Right hindlimb (tissue), 1 donor: ENCODE data around the gene PACRG.

Experiments used
- DNase-seq: peaks from one replicate; pipeline ENCODE4 v3.0.0-alpha.2; 2018

The PACRG gene

DNA sequence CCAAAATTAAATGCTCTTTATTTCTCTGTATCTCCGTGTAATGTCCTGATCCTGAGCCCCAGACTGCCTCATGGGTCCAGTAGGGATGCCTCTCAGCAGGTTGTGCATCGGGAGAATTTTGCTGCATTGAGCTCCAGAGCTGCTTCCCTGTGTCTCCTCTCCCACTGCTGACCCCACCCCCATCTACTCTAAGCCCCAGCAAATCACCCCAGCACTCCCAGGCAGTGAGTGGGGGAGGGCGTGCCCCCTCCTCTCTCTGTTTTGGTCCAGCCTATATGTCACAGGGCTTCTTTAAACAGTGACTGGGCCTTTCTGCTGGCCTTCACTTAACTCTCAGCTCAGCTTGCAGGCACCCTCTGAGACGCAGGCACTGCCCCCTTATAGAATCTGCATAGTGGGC lies 458.0 kb downstream of the PACRG start:
- no peak for DNase-seq

DNA sequence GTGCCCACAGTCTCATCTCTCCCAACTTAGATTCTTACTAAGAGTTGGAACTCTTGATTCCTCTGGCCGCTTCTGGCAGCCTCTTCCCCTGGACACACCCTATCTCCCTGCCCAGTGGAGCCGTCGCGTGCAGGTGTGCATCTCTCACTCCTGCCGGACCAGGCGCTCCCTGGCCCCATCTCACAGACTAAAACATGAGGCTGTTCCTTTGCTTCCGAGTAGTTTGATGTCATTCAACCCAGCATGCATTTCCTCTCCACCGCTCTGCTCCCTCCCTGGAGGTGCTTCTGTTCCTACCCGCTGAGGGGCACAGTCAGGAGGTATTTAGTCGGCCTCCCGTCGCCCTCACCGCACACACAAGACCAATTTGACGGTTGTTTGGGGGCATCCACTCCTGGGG lies 458.8 kb downstream of the PACRG start:
- DNase-seq = no peak

DNA sequence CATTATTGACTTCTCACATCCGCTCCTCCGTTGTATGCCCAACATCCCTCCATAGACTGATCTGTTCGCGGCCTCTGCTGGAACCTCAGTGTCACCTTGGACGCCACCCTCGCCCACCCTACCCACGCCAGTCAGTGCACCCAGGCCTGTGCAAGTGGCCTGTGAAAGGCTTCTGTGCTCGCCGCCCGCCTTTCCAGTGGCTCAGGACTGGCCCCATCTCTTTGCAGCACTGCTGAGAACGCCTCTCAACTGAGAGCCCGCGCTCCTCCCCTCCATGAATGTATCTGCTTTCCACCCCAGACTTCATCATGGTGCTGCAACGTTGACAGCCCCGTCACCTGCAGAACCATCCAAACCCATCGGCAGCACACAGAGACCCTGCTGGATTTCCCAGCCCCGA lies 459.4 kb downstream of the PACRG start:
- no peak for DNase-seq

DNA sequence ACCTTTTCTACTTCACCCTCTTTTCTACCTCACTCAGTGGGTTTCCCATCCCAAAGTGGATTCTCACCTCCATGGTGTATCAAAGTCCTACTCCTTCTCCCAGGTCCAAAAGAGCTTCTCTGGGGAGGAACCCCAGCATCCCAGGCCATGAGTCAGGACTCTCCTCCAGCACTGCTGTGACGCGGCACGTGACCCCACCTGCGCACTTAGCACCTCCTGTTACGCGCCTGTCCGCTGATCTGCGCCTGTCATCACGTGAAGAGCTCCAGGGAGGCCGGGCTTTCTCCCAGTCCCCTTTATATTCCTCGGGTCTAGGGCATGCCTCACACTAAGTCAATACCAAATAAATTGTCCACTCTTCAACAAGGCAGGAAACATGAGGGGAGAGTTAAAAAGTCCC lies 459.8 kb downstream of the PACRG start:
- DNase-seq = no peak

DNA sequence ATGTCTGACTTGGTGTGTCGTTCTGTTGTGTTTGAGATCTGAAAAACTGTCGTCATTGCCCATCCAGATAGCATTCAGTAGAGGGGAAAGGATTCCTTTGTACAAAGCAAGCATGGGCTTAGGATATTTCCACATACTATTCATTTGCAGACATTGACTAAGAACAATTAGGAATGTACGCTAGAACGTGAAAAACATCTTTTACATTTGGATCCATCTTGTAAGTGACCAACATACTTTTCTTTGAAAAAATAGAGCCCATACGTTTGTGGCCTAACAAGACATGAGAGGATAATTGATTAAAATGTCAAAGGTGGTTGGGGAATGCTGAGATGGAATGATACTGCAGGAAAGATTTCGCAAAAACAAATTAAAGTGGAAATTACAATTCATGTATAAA lies 461.0 kb downstream of the PACRG start:
- no peak for DNase-seq

DNA sequence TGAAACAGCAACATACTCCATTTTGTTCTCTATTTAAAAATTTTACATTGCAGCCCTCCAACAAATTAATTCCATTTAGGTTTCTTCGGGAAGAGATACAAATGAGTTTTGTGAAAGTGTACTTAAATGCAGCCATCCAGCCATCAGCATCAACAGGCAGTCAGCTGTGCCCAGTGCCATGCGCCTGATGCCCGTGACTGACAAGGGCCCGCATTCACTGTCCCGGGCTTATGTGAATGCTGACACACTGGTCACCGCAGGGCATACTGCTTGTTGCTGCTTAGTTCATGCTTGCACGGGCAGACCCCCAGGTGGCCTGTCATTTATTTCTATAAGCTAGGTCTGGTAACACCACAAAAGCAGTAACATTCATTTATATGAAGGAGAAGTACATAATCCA lies 461.8 kb downstream of the PACRG start:
- DNase-seq = no peak

DNA sequence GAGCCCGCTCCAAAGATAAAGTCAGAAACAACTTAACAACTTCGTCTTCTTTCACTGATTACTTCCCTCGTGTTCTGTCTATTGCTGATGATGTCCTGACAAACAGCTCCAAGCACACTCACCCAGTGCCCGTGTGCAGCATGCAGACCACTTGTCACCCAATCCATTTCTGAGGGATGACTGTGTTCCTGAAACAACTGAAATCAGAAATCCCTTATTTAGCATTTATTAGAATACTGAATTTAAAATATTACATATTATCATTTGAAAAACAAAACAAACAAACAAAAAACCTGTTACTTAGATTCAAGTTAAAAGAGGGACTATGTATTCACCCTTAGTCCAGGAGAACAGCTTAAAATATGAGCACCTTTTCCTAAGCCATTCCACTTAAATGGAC lies 463.0 kb downstream of the PACRG start:
- DNase-seq = no peak

DNA sequence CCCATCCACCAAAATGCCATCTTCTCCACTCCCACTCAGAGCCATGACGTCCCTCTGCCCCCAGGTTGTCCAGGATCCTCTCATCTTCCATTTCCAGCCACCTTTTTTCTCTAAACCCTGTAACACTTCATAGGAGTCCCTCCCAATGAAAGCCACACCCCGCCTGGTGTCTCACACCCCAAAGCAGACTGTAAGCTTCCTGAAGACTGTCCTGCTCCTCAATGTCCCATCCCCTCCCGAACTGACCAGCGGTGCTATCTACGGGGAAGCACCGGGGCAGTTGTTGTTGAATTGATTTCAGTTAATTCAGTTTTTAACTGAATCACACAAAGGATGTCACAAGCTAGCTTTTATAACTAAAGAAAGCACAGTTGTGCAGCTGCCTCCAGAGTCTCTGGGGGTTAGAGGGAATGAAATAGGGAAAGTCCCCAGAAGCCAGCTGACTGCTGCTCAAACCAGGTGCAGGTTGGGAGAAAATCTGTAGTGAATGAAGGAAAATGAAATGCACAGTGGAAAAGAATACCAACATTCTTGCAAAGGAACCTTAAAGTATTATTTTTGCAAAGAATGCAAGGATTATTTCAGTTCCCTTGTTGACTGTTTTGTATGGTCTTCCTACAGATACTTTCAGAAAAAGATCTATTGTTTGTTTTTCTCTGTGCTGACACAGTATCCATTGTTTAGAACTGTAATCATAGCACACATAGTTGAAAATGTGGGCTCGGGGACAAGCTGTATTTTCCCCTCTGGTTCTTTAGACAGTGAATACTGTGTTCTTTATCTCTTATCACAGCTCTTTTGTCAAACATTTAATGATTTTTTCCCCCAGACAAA lies 464.1 kb downstream of the PACRG start:
- DNase-seq = peak; percentile 69

DNA sequence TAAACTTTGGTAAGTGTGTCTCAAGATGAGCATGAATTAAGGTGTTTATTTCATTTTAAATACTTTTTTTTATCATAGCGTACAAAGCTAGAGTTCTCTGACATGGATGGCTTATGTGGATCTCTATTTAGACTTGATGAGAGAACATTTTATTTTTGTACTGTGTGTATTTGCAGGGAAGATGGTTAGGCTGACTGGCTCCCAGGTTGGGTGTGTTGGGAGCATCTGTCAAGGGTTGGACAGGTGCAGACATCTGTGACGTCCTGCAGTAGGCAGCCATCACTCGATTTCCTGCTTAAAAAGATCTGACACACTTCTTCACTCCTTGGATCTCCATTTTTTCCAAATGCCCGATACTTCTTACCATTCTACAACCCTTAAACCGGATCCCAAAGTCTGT lies 464.8 kb downstream of the PACRG start:
- DNase-seq = no peak

DNA sequence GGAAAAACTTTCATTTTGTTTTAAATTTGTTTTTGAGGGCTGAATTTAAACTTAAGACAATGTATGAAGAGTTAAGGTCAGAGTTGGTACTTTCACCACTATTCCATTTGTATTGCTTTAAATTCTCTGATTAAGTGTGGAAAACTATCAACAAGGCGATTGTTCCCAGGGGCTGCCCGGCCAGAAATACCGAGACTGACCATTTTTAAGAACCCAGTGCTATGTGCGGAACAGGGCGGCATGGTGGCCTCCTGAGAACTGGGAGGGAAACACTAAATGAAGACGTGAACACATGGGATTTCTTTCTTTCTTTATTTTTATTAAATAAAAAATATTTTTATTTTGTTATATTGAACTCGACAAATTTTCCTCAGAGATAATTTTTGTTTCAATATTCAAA lies 465.6 kb downstream of the PACRG start:
- no peak for DNase-seq

DNA sequence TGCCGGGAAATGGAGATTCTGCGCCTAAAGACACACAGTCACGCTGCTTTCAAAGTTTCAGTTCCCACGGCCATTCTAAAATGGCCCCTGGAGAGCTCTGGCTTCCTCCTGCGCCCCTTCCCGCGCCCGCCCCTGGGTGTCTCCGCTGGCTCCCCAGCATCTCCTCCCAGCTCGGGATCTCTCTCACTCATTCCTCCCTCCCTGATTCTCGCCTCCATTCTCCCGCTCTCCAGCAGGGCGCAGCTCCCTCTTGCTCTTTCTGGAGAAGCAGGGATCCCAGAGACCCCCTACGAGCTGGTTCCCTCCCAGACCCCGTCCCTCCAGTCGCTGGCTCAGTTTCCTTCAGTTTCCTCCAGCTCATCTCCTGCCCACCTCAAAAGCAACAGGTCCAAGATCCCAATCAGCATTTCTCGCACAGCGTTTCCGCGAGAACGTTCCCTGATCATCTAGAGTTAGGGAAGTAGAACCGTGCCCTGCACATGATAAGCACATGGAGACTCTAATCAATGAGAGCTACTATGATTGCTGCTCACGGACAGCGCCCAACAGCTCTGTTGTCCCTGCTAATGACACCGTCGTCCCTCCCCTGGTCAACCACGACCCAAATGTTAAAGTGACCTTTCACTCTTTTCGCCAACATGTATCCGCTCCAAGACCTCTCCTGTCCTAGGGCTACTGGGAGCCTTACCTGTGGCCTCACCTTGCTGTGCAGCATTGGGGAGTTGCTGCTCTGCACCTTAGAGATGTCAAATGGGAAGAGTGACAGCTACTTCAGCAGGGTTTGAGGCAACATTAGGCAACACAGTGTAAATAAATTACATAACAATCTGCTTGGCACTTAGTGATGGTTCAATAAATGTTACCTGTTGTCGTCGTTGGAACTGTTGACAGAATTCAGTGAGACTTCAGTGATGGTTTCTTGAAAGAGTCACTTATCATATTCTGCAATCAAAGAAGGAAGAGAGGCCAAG lies 468.2 kb downstream of the PACRG start:
- DNase-seq = no peak

DNA sequence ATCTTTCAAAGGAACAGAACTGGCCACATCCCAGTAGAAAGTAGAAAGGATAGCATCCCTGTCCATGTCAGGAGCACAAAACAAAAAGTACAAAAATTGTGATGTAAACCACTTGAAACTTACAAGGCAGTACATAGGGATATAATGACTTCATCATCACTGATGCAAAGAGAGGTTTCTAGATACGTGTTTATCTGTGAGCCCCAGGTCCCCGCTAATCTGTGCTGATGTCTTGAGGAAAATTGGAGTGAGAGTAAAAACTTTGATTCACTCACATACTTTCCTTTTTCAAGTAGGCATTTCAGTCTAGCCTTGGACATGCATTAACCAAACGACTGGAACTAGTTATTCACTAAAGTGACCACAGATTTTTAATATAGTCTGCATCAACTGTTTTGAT lies 470.1 kb downstream of the PACRG start:
- DNase-seq = no peak

DNA sequence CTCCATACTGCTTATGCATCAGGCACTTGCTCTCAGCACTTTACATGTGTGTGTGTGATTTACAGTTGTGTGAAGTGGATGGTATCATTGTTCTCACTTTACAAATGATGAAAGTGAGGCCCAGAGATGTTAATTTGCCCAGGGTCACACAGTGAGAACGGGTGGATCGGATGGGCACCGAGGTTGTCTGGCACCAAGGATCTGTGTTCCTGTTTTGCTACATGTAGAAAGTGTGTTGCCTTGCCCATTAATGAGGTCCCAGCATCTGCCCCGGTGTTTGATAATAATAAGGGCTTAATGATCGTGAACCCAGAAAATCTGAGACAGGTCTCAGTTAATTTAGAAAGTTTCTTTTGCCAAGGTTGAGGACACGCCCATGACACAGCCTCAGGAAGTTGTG lies 470.6 kb downstream of the PACRG start:
- DNase-seq = no peak

DNA sequence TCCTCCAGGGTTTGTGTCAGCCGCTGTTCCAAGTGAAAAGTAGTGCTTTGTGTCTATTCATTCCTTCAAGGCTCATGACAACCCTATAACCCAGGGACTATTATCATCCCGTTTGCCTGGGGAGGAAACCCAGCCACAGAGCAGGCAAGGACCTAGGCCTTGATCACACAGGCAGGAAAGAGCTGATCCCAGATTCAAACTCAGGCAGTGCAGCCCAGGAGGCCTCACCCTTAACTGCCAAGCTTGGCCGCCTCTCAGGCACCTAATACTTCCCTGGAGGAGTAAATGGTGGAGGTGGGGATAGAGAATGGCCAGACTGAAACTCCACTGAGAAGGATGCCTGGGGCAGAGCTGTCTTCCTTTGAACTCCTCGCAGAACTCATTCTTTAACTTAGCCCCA lies 471.6 kb downstream of the PACRG start:
- DNase-seq = no peak

DNA sequence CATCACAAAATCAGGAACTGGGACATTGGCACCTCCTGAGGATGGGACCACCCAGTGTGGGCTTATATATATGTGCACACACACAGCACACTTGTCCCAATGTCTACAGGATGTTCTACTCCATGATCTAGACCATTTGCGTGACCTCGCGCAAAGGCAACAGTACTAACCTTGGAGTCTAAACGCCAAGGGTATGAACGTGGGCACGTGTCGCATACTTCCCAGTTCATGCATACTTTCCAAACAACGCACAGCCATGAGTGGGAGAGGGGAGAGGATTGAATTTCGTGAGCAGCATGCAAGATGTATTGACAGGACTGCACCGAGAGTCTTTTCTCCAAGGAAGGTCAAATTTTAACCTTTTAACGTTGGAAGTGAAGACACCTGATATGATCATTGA lies 472.5 kb downstream of the PACRG start:
- no peak for DNase-seq

DNA sequence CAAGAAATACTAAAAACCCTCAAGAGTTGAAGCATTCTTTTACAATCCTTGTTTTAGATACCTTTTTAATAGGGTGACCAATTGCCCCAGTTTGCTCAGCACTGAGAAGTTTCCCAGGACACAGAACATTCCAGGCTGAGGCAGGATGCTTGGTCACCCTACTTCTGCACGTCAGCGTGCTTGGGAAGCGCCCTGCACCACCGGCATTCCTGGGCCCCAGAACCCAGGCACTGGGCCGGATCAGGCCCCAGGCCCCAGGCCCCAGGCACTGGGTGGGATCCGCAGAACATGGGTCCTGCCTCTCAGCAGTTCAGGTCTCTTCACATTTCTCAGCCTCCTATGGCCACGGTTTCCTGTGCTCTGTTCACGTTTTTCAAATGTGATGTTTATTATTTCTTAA lies 472.9 kb downstream of the PACRG start:
- no peak for DNase-seq

DNA sequence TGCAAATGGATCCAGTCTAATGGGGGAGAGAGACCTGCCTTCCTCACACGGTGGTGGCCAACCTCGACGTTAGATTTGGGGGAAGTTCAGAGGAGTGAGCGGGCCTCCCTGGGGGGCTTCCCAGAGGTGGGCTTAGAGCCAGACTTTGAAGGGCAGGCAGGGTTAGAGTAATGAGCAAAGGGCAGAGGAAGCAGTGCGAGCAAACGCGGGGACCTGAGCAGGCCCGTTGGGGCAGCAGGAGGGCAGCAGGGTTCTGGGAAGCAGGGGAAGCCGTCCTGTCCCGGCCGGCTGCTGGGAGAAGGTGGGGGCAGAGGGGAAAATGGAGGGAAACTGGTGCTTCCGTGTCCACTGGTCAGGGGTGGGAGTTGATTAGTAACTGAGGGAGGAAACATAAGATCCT lies 474.1 kb downstream of the PACRG start:
- no peak for DNase-seq

DNA sequence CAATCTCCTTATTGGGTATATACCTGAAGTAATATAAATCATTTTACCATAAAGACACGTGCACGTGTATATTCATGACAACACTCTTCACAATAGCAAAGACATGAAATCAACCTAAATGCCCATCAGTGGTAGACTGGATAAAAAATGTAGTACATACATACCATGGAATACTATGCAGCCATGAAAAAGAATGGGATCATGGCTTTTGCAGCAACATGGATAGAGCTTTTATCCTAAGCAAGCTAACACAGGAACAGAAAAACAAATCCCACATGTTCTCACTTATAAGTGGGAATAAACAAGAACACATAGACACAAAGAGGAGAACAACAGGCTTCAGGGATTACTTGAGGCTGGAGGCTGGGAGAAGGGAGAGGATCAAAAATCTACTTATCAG lies 478.4 kb downstream of the PACRG start:
- DNase-seq = no peak

DNA sequence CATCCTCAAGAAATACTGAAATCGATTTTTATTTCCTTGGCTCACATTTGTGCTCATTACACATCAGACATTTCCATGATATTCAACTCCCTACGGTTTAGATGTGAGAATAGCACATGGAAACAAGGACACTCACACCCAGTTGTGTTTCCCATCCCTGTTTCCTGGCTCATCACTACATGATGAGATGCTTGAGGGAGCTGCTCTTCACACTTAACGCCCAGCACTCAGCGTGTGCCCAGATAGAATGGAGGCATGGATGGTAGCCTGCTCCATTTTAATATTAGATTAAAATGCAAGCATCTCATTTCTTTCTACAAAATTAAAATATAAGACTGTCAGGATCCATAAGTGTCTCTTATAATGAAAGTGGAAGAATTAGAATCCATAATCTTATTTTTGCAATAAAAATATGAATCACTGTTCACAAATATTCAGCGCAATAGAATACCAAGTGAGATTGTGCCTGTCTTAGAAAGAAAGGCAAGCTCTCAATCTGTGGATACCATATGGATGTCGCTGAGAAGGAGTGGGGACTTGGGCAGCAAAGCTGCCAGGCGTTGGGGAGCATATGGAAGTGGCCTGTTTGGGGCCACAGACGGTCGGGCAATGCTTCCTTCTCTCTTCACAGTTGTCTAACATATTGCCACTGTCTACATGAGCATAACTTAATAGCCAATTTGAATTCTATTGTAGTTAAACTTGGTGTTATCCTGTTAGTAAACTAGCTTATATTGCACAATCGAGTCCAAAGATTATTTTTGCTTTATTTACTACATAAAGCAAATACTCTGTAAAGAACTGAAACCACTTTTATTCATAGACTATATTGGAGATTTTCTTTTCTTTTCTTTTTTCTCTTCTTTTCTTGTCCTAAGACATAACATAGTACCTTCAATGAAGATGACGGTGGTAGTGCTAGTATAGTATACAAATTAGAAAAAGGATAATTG lies 479.9 kb downstream of the PACRG start:
- DNase-seq = no peak

DNA sequence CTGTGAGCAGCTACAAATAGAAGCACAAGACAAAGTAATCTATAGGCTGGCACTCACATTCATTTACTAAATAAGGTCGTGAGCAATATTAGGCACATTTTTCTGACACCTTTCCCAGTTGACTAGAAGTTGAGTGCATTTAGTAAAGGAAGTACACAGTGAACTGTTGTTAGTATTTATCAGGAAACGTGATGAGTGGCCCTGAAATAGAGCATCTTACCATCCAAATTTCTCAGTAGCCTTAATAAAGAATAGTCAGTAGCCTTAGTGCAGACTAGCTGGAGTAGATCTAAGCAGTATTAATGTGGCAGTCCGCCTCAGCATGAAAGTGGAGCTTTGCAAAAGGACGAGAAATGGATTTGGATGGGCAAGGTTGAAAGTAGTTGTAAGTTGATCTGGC lies 481.2 kb downstream of the PACRG start:
- DNase-seq = no peak

DNA sequence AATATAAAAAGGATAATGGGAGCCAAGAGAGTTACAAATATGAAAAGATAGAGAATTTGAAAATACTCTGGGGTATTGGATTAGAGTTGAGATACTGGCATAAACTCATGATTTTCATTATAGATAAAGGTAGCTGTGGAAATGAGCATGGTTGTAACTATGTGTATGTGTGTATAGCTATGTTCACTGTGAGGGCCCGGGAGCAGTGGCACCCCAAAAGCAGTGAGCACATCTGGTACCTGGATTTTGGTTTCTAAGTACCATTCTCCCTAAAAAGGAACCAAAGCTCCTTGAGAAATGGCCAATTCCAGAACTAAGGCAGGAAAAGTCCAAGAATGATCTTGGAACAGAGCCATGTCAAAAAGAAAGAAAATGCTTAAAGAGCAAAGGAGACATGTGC lies 484.3 kb downstream of the PACRG start:
- no peak for DNase-seq

DNA sequence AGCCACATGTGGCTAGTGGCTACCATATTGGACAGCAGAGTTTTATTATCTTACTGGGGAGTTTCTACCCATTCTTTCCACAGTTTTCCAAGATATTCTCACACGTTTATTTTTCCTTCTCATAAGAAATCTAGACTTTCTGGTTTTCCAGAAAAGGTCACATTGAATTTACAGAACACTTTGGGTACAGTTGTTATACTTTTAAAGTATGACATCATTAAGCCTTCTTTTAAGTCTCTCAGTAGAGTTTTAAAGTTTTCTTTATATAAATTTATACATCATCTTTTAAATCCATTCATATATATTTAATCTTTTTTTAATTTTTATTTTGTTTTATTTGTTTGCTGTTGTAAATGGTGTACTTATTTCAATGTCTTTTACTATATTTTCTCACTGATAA lies 486.5 kb downstream of the PACRG start:
- no peak for DNase-seq

DNA sequence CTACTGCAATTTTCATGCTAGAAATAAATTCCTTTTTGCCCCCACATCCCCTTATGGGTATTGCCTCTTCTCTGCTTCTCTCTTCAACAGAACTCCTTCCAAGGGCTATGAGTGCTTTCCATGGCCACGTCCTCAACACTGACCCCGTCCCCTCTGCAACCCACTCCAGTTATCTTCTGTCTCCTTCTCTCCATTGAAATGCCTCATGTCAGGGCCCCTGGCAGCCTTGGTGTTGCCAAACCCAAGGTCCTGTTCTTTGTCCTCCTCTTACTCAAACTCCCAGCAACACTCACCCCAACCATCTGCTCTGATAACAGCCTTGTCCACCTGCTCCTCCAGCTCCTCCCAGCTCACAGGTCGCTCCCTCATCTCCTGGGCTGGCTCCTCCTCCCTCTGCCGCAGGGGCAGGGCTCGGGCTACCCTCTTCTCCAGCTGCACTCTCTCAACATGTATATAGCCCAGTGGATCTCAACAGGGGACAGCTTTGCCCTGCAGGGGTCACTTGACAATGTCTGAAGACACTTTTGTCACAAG lies 490.7 kb downstream of the PACRG start:
- DNase-seq = no peak
